Gastroesophageal sphincter (tissue), 4 donors: ENCODE results near the gene BASP1. TPM values are rescaled to one million over a fixed set of nuclear protein-coding genes. Genes with fewer than 3 reads are reported as not detected.

Experiments used
- ATAC-seq: fragments of 150-250 bp; one replicate; pipeline ENCODE4 v1.9.1; 2016; ENCODE audit warnings: mild to moderate bottlenecking, moderate library complexity
- H3K27ac ChIP-seq, 4 donors: fragments of 200-600 bp; sonication (generic) in 3 of 4; 1 replicate in 3 of 4; 2 replicates in 1 of 4; pipeline ENCODE4 v1.5.1; 2016 to 2019
- H3K27me3 ChIP-seq: fragments of 200-600 bp; sonication (generic); one replicate; pipeline ENCODE4 v1.5.1; 2019
- H3K36me3 ChIP-seq, 2 donors: fragments of 200-600 bp; sonication (generic); one replicate each; pipeline ENCODE4 v1.5.1; 2019; ENCODE audit warnings: control low read depth in 1 of 2
- H3K4me1 ChIP-seq, 3 donors: fragments of 200-600 bp; sonication (generic); 1 replicate in 2 of 3; 2 replicates in 1 of 3; pipeline ENCODE4 v1.5.1; 2016 to 2019; ENCODE audit warnings: control low read depth in 2 of 3
- H3K4me3 ChIP-seq, 2 donors: fragments of 200-600 bp; sonication (generic); one replicate each; pipeline ENCODE4 v1.5.1; 2019; ENCODE audit warnings: mild to moderate bottlenecking in 1 of 2, moderate library complexity in 1 of 2
- H3K9me3 ChIP-seq, 3 donors: fragments of 200-600 bp; sonication (generic); one replicate each; pipeline ENCODE4 v1.5.1; 2017 to 2019; ENCODE audit warnings: control low read depth in 2 of 3
- EP300 ChIP-seq: sonication (generic); formaldehyde crosslinking; IDR thresholded peaks from one replicate; pipeline ENCODE4 v1.6.1; 2017; ENCODE audit warnings: antibody characterized with exemption, mild to moderate bottlenecking
- POLR2A ChIP-seq, 2 donors: fragments of 450-650 bp; IDR thresholded peaks; one replicate each; pipeline ENCODE4 v1.6.1; 2017; ENCODE audit warnings: antibody characterized with exemption in 2 of 2, mild to moderate bottlenecking in 2 of 2, moderate library complexity in 1 of 2
- POLR2AphosphoS5 ChIP-seq: sonication (generic); formaldehyde crosslinking; IDR thresholded peaks from one replicate; pipeline ENCODE4 v1.6.1; 2017; ENCODE audit warnings: antibody characterized with exemption
- WGBS, 2 donors: methylation state at CpG; one replicate each; pipeline ENCODE4 v1.1.5; 2018; ENCODE audit warnings: low coverage in 1 of 2; 5-methylcytosine and 5-hydroxymethylcytosine counted together
- total RNA-seq, 4 donors: library from RNA; depleted of rRNA; stranded (reverse); fragments of >200 nt; gene quantifications; one replicate each; pipeline ENCODE4 v1.1.0, GENCODE V29; 2016
- TF ChIP-seq, protein P1 (sequence below), 4 experiments: fragments of 200-600 bp in 2 of 4; fragments of 450-650 bp in 2 of 4; sonication (generic) in 1 of 4; IDR thresholded peaks; one replicate each; pipeline ENCODE4 v1.5.1; 2017 to 2019; ENCODE audit warnings: antibody characterized with exemption in 4 of 4, mild to moderate bottlenecking in 2 of 4, moderate library complexity in 2 of 4

BASP1 gene
- total RNA-seq, 4 donors from 2014 or later = 0.31 to 12.9 (median 5.5) TPM

DNA sequence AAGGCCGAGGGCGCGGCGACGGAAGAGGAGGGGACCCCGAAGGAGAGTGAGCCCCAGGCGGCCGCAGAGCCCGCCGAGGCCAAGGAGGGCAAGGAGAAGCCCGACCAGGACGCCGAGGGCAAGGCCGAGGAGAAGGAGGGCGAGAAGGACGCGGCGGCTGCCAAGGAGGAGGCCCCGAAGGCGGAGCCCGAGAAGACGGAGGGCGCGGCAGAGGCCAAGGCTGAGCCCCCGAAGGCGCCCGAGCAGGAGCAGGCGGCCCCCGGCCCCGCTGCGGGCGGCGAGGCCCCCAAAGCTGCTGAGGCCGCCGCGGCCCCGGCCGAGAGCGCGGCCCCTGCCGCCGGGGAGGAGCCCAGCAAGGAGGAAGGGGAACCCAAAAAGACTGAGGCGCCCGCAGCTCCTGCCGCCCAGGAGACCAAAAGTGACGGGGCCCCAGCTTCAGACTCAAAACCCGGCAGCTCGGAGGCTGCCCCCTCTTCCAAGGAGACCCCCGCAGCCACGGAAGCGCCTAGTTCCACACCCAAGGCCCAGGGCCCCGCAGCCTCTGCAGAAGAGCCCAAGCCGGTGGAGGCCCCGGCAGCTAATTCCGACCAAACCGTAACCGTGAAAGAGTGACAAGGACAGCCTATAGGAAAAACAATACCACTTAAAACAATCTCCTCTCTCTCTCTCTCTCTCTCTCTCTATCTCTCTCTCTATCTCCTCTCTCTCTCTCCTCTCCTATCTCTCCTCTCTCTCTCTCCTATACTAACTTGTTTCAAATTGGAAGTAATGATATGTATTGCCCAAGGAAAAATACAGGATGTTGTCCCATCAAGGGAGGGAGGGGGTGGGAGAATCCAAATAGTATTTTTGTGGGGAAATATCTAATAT lies 58.1 kb downstream of the BASP1 start:
- Histone ChIP-seq H3K27ac (no peak overlapping the region), H3K27me3 (no peaks in the 10 kb centered on the region), H3K4me1 (no peaks in the 10 kb centered on the region), H3K36me3 (no peaks in the 10 kb centered on the region), H3K4me3 (no peak overlapping the region), H3K9me3 (no peaks in the 10 kb centered on the region)
- no peak for TF ChIP-seq POLR2A (IDR thresholded peaks at IDR 0.05)
- no peak for TF ChIP-seq POLR2AphosphoS5
- no peak for TF ChIP-seq EP300
- TF ChIP-seq, protein P1, sequence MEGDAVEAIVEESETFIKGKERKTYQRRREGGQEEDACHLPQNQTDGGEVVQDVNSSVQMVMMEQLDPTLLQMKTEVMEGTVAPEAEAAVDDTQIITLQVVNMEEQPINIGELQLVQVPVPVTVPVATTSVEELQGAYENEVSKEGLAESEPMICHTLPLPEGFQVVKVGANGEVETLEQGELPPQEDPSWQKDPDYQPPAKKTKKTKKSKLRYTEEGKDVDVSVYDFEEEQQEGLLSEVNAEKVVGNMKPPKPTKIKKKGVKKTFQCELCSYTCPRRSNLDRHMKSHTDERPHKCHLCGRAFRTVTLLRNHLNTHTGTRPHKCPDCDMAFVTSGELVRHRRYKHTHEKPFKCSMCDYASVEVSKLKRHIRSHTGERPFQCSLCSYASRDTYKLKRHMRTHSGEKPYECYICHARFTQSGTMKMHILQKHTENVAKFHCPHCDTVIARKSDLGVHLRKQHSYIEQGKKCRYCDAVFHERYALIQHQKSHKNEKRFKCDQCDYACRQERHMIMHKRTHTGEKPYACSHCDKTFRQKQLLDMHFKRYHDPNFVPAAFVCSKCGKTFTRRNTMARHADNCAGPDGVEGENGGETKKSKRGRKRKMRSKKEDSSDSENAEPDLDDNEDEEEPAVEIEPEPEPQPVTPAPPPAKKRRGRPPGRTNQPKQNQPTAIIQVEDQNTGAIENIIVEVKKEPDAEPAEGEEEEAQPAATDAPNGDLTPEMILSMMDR (IDR thresholded peaks at IDR 0.05) = no peak
- 95 to 96% methylated on average over 22 to 29 of the region's 57 CpGs for WGBS, 2 donors
- no peak for ATAC-seq

- H3K27ac ChIP-seq = no peak overlapping the region
- WGBS, 2 donors = 88% methylated on average over 1 of the region's 3 CpGs; no CpG with 5 or more reads in 1 of the 2 donors
- ATAC-seq = no peak
- no peak overlapping the region for H3K4me3 ChIP-seq
- no peaks in the 10 kb centered on the region for H3K9me3 ChIP-seq
- no peaks in the 10 kb centered on the region for H3K4me1 ChIP-seq
- H3K36me3 ChIP-seq = no peaks in the 10 kb centered on the region
- TF ChIP-seq POLR2A (IDR thresholded peaks at IDR 0.05) (no peak), POLR2AphosphoS5 (no peak), EP300 (no peak)
- TF ChIP-seq, protein P1 (IDR thresholded peaks at IDR 0.05) = no peak
- peaks cover under 1% of the 10 kb centered on the region for H3K27me3 ChIP-seq
Measured at GRCh38 chr5:17276445-17276844, 59.0 kb downstream of the BASP1 start.

DNA sequence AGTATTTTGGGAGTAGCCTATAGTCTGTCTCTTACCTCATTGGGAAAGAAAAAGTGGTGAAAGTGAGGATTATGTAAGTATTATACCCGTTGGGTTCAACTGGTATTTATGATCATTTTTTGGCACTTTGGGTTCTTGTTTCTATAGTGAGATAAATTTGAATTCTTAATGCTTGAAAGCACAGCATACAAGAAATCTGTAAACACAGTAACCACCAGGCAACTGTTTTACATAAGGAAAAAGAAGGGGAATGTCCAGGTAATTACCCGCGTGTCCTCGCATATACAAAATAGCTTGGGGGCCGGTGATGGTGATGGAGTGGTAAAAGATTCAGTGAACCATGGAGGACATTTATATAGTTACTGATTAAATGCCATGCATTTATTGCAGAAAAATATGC lies 60.5 kb downstream of the BASP1 start:
- Histone ChIP-seq H3K27me3 (peaks cover 3% of the 10 kb centered on the region), H3K36me3 (no peaks in the 10 kb centered on the region), H3K9me3 (no peaks in the 10 kb centered on the region), H3K27ac (no peak overlapping the region), H3K4me1 (no peaks in the 10 kb centered on the region), H3K4me3 (no peak overlapping the region)
- WGBS, 2 donors = 92 to 100% methylated on average over 5 of the region's 5 CpGs
- no peak for ATAC-seq
- TF ChIP-seq EP300 = no peak
- no peak for TF ChIP-seq POLR2A (IDR thresholded peaks at IDR 0.05)
- TF ChIP-seq, protein P1 (IDR thresholded peaks at IDR 0.05) = no peak
- TF ChIP-seq POLR2AphosphoS5 = no peak

- Histone ChIP-seq H3K36me3 (no peaks in the 10 kb centered on the region), H3K27me3 (peaks cover 3% of the 10 kb centered on the region), H3K4me1 (no peaks in the 10 kb centered on the region), H3K27ac (no peak overlapping the region), H3K9me3 (no peaks in the 10 kb centered on the region), H3K4me3 (no peak overlapping the region)
- WGBS, 2 donors = 93 to 96% methylated on average over 5 to 6 of the region's 7 CpGs
- no peak for TF ChIP-seq EP300
- no peak for TF ChIP-seq POLR2AphosphoS5
- no peak for TF ChIP-seq POLR2A (IDR thresholded peaks at IDR 0.05)
- TF ChIP-seq, protein P1 (IDR thresholded peaks at IDR 0.05) = no peak
- no peak for ATAC-seq
Measured at GRCh38 chr5:17278931-17279330, 61.5 kb downstream of the BASP1 start.

GRCh38 chr5:17279487-17279886 lies 62.1 kb downstream of the BASP1 start:
- Histone ChIP-seq H3K27ac (no peak overlapping the region), H3K4me1 (no peaks in the 10 kb centered on the region), H3K27me3 (peaks cover 3% of the 10 kb centered on the region), H3K4me3 (no peak overlapping the region), H3K9me3 (no peaks in the 10 kb centered on the region), H3K36me3 (no peaks in the 10 kb centered on the region)
- TF ChIP-seq, protein P1 (IDR thresholded peaks at IDR 0.05) = no peak
- TF ChIP-seq EP300 (no peak), POLR2AphosphoS5 (no peak), POLR2A (IDR thresholded peaks at IDR 0.05) (no peak)
- ATAC-seq = no peak
- 89 to 92% methylated on average over 2 of the region's 2 CpGs for WGBS, 2 donors
